GM12873 (cell line): ENCODE measurements around the gene UBE2G1.

Experiments used
- TF ChIP-seq, protein P1 (sequence below): IDR thresholded peaks from 2 replicates; pipeline ENCODE4 v1.5.1; 2012; ENCODE audit warnings: low read depth, mild to moderate bottlenecking, moderate library complexity, low read length, control low read depth; ENCODE audit not compliant: insufficient read depth; ENCODE audit errors: missing control alignments

UBE2G1 gene

DNA sequence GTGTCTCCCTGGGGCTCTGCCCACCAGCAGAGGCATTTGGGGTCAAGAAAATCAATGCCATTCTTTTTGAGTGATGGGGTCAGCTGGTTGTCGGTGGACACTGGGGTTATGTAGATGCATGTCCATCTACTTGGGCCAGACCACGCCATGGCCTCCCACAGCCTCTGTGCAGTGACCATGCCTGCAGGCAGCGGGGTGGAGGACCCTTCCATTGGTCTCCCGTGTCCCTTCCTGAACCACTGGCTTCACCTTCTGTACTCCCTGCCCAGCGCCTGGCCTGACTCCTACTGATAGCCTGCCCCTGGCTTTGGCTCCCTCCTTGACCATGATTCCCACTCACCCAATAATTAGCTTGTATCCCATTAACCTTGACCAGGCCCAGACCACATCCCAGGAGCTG lies 39.2 kb upstream of the UBE2G1 start:
- TF ChIP-seq, protein P1, sequence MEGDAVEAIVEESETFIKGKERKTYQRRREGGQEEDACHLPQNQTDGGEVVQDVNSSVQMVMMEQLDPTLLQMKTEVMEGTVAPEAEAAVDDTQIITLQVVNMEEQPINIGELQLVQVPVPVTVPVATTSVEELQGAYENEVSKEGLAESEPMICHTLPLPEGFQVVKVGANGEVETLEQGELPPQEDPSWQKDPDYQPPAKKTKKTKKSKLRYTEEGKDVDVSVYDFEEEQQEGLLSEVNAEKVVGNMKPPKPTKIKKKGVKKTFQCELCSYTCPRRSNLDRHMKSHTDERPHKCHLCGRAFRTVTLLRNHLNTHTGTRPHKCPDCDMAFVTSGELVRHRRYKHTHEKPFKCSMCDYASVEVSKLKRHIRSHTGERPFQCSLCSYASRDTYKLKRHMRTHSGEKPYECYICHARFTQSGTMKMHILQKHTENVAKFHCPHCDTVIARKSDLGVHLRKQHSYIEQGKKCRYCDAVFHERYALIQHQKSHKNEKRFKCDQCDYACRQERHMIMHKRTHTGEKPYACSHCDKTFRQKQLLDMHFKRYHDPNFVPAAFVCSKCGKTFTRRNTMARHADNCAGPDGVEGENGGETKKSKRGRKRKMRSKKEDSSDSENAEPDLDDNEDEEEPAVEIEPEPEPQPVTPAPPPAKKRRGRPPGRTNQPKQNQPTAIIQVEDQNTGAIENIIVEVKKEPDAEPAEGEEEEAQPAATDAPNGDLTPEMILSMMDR = no peak

DNA sequence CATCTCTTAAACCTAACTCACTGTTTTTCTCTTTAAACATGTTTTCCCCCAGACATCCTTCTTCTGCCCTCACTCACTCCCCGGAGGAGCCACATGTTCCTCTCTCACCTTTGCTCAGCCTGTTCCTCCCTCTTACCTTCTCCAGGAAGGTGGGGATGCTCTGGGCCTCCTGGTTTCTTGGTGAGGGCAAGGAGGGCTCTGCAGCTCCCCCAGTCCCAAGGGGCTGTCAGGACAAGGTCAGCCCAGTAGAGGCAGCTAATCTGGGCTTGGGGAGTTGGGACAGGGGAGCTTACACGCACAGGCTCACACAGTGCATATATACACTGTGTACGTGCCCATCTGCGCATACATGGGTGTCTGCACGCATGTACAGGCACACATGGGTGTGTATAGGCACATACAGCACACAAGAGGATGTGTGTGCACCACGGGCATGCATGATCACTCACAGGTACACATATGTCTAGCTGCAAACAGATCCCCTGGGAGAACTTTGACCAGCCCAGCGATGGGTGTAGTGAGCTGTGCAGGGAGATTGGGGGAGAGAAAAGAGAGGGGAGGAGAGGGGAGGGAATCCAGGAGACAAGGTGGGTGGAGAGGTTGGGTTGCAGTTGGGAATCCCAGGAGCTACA lies 38.7 kb upstream of the UBE2G1 start:
- TF ChIP-seq, protein P1 = peak; percentile 6

DNA sequence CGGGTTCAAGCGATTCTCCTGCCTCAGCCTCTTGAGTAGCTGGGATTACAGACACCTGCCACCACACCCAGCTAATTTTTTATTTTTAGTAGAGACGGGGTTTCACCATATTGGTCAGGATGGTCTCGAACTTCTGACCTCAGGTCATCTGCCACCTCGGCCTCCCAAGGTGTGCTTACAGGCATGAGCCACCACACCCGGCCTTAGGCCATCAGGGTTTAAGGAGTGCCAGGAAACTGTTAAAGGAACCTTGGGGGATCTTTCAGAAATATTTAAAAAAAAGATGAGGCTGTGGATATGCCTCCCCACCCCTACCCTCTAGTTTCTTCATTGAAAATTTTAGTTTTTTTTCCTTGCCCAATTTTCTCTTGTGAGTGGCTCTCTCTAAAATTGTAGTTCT lies 31.4 kb upstream of the UBE2G1 start:
- TF ChIP-seq, protein P1 = no peak

GRCh38 chr17:4395111-4395478 lies 28.6 kb upstream of the UBE2G1 start:
- TF ChIP-seq, protein P1 = no peak

DNA sequence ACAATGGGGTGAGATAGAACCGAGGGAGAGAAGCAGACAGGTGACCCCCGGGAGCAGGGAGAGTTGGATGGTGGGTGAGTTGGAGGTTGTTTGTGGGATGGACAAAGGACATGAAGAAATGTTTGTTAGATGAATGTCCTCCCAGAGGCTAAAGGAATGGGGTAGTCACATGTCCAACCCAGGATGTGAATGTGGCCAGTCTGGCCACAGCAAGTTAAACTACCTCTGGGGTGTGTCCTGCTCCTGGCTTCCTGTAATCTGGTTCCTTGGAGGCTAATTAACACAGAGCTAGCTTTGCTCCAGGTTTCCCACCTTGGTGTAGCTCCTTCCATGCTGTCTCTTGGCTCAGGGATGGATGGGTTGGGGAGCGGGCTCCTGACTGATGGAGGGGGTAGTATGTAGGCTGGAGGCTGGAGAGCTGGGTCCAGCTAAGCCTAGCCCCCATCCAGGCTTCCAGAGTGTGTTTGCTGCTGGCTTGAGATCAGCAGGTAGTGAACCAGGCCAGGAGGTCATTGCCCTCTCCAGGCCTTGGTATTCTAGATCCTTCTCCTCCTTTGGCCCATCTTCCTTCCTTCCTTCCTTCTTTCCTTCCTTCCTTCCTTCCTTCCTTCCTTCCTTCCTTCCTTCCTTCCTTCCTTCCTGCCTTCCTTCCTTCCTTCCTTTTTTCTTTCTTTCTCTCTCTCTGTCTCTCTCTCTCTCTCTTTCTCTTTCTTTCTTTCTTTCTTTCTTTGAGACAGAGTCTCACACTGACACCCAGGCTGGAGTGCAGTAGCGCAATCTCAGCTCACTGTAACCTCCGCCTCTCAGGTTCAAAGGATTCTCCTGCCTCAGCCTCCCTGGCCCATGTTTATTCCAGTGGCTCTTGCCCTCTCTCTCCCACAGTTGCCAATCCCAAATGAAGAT lies 28.0 kb upstream of the UBE2G1 start:
- TF ChIP-seq, protein P1 = no peak

GRCh38 chr17:4393806-4394205 lies 27.3 kb upstream of the UBE2G1 start:
- TF ChIP-seq, protein P1 = no peak

DNA sequence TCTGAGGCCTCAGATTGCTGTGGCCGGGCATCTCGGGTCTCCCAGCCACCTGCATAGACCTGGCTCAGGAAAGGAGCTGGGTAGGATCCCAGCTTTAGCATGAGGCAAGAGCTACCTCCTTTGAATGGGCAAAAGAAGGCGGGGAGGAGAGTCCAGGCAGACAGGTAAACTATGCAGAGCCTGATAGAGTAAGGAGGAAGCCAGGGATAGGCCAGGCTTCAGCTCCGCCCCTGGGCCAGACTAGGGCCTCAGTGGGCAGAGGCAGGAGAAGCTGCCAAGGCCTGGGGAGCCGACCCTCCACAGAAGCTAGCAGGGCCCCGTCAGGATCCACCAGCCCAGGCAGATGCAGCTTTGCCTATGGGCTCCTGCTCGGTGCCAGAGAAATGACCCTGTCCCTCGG lies 22.6 kb upstream of the UBE2G1 start:
- TF ChIP-seq, protein P1 = no peak
